Stomach (tissue), 4 donors: ENCODE results near the gene R3HDM2.

Source experiments
- POLR2A ChIP-seq, 4 donors: fragments of 450-650 bp; IDR thresholded peaks; one replicate each; pipeline ENCODE4 v1.6.1; 2016; ENCODE audit warnings: antibody characterized with exemption in 4 of 4, control low read depth in 2 of 4, mild to moderate bottlenecking in 1 of 4, moderate library complexity in 1 of 4
- POLR2AphosphoS5 ChIP-seq, 3 donors: sonication (generic); formaldehyde crosslinking; IDR thresholded peaks; one replicate each; pipeline ENCODE4 v1.6.1; 2016; ENCODE audit warnings: antibody characterized with exemption in 3 of 3
- TF ChIP-seq, protein P1 (sequence below), 7 experiments: fragments of 450-650 bp in 4 of 7; fragments of 200-600 bp in 3 of 7; sonication (generic) in 3 of 7; IDR thresholded peaks; one replicate each; pipeline ENCODE4 v1.5.1; 2016 to 2019; ENCODE audit warnings: antibody characterized with exemption in 7 of 7, control low read depth in 2 of 7, mild to moderate bottlenecking in 1 of 7

DNA sequence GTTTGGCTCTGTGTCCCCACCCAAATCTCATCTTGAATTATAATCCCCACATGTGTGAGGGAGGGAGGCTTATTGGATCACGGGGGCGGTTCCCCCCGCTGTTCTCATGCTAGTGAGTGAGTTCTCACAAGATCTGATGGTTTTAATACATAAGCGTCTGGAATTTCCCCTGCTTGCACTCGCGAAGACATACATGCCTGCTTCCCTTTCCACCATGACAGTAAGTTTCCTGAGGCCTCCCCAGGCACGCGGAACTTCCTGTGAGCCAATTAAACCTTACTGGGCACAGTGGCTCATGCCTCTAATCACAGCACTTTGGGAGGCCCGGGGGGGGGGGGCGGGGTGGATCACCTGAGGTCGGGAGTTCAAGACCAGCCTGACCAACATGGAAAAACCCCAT, 60.8 kb downstream of the R3HDM2 start:
- TF ChIP-seq, protein P1, sequence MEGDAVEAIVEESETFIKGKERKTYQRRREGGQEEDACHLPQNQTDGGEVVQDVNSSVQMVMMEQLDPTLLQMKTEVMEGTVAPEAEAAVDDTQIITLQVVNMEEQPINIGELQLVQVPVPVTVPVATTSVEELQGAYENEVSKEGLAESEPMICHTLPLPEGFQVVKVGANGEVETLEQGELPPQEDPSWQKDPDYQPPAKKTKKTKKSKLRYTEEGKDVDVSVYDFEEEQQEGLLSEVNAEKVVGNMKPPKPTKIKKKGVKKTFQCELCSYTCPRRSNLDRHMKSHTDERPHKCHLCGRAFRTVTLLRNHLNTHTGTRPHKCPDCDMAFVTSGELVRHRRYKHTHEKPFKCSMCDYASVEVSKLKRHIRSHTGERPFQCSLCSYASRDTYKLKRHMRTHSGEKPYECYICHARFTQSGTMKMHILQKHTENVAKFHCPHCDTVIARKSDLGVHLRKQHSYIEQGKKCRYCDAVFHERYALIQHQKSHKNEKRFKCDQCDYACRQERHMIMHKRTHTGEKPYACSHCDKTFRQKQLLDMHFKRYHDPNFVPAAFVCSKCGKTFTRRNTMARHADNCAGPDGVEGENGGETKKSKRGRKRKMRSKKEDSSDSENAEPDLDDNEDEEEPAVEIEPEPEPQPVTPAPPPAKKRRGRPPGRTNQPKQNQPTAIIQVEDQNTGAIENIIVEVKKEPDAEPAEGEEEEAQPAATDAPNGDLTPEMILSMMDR (IDR thresholded peaks at IDR 0.05), result no peak
- no peak for TF ChIP-seq POLR2A (IDR thresholded peaks at IDR 0.05)
- no peak for TF ChIP-seq POLR2AphosphoS5 (IDR thresholded peaks at IDR 0.05)
